Uterus (tissue), 2 donors: ENCODE results near the gene FAM20B.

Source experiments
- POLR2A ChIP-seq, 2 donors: fragments of 450-650 bp; IDR thresholded peaks; one replicate each; pipeline ENCODE4 v1.6.1; 2016; ENCODE audit warnings: antibody characterized with exemption in 2 of 2, mild to moderate bottlenecking in 1 of 2, moderate library complexity in 1 of 2
- TF ChIP-seq, protein P1 (sequence below), 4 experiments: fragments of 200-600 bp in 2 of 4; fragments of 450-650 bp in 2 of 4; sonication (generic) in 2 of 4; IDR thresholded peaks; one replicate each; pipeline ENCODE4 v1.5.1; 2016 to 2019; ENCODE audit warnings: antibody characterized with exemption in 4 of 4, mild to moderate bottlenecking in 2 of 4, moderate library complexity in 1 of 4

DNA sequence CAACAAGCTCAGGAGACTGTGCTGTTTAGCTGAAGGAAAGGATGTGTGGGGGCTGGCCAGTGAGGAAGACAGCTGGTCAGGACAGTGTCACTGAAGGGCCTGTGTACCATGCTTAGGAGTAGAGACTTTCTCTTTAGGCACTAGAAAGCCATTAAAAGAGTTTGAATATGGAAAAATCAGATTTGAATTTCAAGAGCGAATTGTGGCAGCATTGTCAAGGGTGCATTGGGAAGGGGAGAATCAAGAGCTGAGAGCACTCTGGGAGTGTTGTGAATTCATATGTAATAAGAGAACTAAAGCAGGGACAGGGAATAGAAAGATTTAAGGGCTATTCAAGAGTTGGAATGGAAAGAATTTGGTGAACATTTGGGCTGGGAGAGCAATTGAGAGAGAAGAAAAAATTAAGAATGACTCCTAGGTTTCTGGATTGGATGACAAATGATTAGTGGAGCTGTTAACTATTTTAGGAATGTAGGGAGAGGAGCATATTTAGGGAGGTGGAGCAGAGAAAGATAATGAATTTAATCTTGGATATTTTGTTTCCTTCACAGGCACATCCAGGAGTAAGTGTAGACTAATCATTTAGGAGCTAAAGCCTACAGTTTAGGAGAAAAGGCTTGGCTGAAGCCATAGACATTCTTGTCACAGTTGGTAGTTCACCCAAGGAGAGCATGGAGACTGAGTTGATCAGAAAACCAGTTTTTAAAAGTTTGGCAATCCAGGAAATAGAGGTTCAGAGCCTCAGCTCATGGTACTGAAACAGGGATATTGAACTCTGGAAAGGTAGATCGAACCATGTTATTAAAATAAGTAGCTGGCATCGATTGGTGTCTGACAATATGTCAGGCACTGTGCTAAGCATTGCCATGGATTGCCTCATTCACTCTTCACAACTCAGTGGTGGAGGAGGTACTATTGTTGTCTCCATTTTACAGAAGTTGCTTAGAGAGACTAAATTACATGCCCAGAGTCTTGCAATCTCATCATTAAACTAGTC lies 33.1 kb downstream of the FAM20B start:
- TF ChIP-seq, protein P1, sequence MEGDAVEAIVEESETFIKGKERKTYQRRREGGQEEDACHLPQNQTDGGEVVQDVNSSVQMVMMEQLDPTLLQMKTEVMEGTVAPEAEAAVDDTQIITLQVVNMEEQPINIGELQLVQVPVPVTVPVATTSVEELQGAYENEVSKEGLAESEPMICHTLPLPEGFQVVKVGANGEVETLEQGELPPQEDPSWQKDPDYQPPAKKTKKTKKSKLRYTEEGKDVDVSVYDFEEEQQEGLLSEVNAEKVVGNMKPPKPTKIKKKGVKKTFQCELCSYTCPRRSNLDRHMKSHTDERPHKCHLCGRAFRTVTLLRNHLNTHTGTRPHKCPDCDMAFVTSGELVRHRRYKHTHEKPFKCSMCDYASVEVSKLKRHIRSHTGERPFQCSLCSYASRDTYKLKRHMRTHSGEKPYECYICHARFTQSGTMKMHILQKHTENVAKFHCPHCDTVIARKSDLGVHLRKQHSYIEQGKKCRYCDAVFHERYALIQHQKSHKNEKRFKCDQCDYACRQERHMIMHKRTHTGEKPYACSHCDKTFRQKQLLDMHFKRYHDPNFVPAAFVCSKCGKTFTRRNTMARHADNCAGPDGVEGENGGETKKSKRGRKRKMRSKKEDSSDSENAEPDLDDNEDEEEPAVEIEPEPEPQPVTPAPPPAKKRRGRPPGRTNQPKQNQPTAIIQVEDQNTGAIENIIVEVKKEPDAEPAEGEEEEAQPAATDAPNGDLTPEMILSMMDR (IDR thresholded peaks at IDR 0.05) = no peak
- no peak for TF ChIP-seq POLR2A (IDR thresholded peaks at IDR 0.05)
